HepG2 (cell line): ENCODE measurements around the gene COL27A1.
A peak's percentile ranks its signal among the peaks of the same experiment; 100 is the strongest.

ENCODE experiments used
- CBFB ChIP-seq: sonication (generic); formaldehyde crosslinking; IDR thresholded peaks from 2 replicates; pipeline ENCODE4 v1.4.0; 2020; ENCODE audit warnings: missing genetic modification reagents
- CHD4 ChIP-seq: fragments of 200-600 bp; sonication (generic); IDR thresholded peaks from 2 replicates; pipeline ENCODE4 v1.7.0; 2017; ENCODE audit warnings: mild to moderate bottlenecking, low read length, borderline replicate concordance
- FIP1L1 ChIP-seq: fragments of 200-400 bp; formaldehyde crosslinking; IDR thresholded peaks from 2 replicates; pipeline ENCODE4 v1.6.1; 2018; ENCODE audit warnings: low read depth, mild to moderate bottlenecking, low read length, moderate library complexity, borderline replicate concordance; ENCODE audit not compliant: insufficient read depth
- MXI1 ChIP-seq: IDR thresholded peaks from 3 replicates; pipeline ENCODE4 v1.6.1; 2012; ENCODE audit warnings: low read depth, low read length, inconsistent platforms, borderline replicate concordance
- NFIC ChIP-seq: IDR thresholded peaks from 2 replicates; pipeline ENCODE4 v1.6.1; 2012; ENCODE audit warnings: mild to moderate bottlenecking, low read length, inconsistent platforms
- PHF8 ChIP-seq: sonication (generic); formaldehyde crosslinking; IDR thresholded peaks from 2 replicates; pipeline ENCODE4 v1.5.0; 2020; ENCODE audit warnings: missing genetic modification reagents
- TOE1 ChIP-seq: sonication (generic); formaldehyde crosslinking; IDR thresholded peaks from 2 replicates; pipeline ENCODE4 v1.4.0; 2020; ENCODE audit warnings: mild to moderate bottlenecking, missing genetic modification reagents
- ZNF431 ChIP-seq: sonication (generic); formaldehyde crosslinking; IDR thresholded peaks from 2 replicates; pipeline ENCODE4 v1.9.0; 2022; ENCODE audit warnings: missing genetic modification reagents, low read depth, mild to moderate bottlenecking, borderline replicate concordance
- ZNF446 ChIP-seq: sonication (generic); formaldehyde crosslinking; IDR thresholded peaks from 2 replicates; pipeline ENCODE4 v1.5.0; 2020; ENCODE audit warnings: mild to moderate bottlenecking, missing genetic modification reagents

GRCh38 chr9:114117996-114118830 lies 37.1 kb upstream of the COL27A1 start:
- TF ChIP-seq TOE1 (no peak), ZNF431 (CRISPR knock-in tag) (no peak), FIP1L1 (no peak), CHD4 (peak; percentile 67), CBFB (CRISPR knock-in tag) (peak; percentile 79; the same call in 1 of the 2 replicates), PHF8 (CRISPR knock-in tag) (peak; percentile 64), MXI1 (no peak), ZNF446 (no peak), NFIC (no peak)
